Activated CD8-positive, alpha-beta memory T cell treated with anti-CD3 and anti-CD28 coated beads, Interleukin-2, amount 10 ng/mL, durations not matched to agents 7 days and 5 days (primary cell): Measurements from ENCODE around the gene MCTP1. TPM values are rescaled to one million over a fixed set of nuclear protein-coding genes. Genes with fewer than 3 reads are reported as not detected.

Experiments
- ATAC-seq: fragments of 150-1000 bp; cut with Tn5 transposase; one replicate; pipeline ENCODE4 v1.10.0; 2021; ENCODE audit warnings: moderate library complexity
- CTCF ChIA-PET: fragments of 350-600 bp; sonication (Branson Sonifier 250); formaldehyde crosslinking; loops from one replicate; lab custom pipeline; 2021; ENCODE audit warnings: antibody characterized with exemption; lab: Charles Lee
- DNase-seq: peaks from one replicate; pipeline ENCODE4 v3.0.0-alpha.2; 2020
- H3K27ac Mint-ChIP-seq: one replicate; pipeline ENCODE4 v1.8.0; 2021; ENCODE audit warnings: mild to moderate bottlenecking, mixed read lengths
- H3K27me3 Mint-ChIP-seq: one replicate; pipeline ENCODE4 v1.8.0; 2021; ENCODE audit warnings: mixed read lengths
- H3K36me3 Mint-ChIP-seq: one replicate; pipeline ENCODE4 v1.8.0; 2021; ENCODE audit warnings: mild to moderate bottlenecking, mixed read lengths
- H3K4me1 Mint-ChIP-seq: one replicate; pipeline ENCODE4 v1.8.0; 2021; ENCODE audit warnings: mixed read lengths
- H3K4me3 Mint-ChIP-seq: one replicate; pipeline ENCODE4 v1.8.0; 2021; ENCODE audit warnings: mild to moderate bottlenecking, moderate library complexity, mixed read lengths
- H3K9me3 Mint-ChIP-seq: one replicate; pipeline ENCODE4 v1.8.0; 2022; ENCODE audit warnings: low read depth, mixed read lengths
- total RNA-seq, 2 experiments: library from RNA; stranded (reverse); gene quantifications; one replicate each; pipeline ENCODE4 v1.2.3, GENCODE V29; 2021

MCTP1 gene
- total RNA-seq, 2 experiments from 2014 or later = not detected

DNA sequence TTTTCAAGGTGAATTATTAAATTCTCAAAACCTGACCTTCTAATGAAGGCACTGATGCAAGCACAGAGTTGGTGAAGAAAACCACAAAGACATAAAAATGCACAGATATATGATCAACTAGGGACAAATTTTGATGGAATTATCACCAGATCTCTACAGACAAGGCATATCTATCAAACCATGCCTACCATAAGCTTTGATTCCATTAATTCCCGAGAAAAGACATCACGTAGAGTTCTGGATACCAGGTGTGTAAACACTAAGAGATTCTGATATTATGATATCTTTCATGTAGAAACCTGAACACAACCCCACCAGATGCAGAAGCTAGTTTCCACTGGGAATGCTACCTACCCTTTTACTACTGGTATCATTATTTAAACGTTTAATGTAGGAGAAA is 525.9 kb downstream of the MCTP1 start:
- CTCF ChIA-PET = interaction anchor here (0.7 to 1.2 kb wide), 2 partner anchors 15 to 21 kb away, joined by 3 to 5 read pairs; no protein-coding TSS in a partner anchor

DNA sequence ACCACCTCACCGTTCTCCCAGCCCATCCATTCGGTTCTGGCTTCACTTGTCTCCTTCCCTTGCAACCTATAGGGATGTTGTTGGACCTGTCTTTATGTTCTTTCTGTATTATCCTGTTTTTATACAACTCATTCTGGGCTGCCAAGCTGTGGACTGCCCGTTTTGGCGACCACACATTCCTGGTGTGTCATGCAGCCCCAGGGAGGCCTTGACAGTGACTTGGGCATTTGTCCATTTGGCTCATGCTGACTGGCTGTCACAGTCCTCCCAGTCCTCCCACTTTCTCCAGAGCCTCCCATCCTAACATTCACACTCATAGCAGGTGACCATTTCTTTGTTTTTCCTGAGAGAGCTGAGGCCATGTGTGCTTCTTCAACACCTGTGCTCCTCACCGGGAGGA is 530.1 kb downstream of the MCTP1 start:
- Mint-ChIP-seq H3K9me3 (no peaks in the 10 kb centered on the region), H3K4me3 (no peak overlapping the region), H3K36me3 (no peaks in the 10 kb centered on the region), H3K27me3 (peaks cover 4% of the 10 kb centered on the region), H3K27ac (no peak overlapping the region), H3K4me1 (no peaks in the 10 kb centered on the region)
- CTCF ChIA-PET = interaction anchor here (2.7 kb wide), 1 partner anchor 17 kb away, joined by 9 read pairs; no protein-coding TSS in a partner anchor
- DNase-seq (no peak), ATAC-seq (no peak)

More for the DNA sequence above, 525.9 kb downstream of the MCTP1 start:
- no peaks in the 10 kb centered on the region for H3K9me3 Mint-ChIP-seq
- DNase-seq = no peak
- no peak overlapping the region for H3K4me3 Mint-ChIP-seq
- peaks cover 10% of the 10 kb centered on the region for H3K27me3 Mint-ChIP-seq
- H3K36me3 Mint-ChIP-seq = no peaks in the 10 kb centered on the region
- no peaks in the 10 kb centered on the region for H3K4me1 Mint-ChIP-seq
- ATAC-seq = no peak
- H3K27ac Mint-ChIP-seq = no peak overlapping the region

DNA sequence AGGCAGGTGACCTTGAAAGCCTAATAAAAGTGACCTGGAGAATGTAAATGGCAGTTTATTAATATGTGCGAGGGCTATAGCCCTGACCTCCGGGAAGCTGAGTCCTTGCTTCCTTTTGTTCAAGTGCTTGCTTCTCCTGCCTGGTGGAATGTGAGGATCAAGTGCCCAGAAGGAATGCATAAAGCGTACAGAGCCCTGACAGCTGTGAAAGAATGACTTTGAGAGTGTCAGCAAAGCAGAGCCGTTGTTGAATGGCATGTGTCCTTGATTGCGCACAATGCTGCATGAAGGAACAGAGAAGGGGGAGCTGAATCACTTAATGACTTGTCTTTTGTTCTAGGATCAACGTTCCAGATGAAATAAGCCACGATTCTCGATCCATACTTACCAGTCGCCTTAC is 533.4 kb downstream of the MCTP1 start:
- Mint-ChIP-seq H3K4me3 (no peak overlapping the region), H3K27me3 (no peaks in the 10 kb centered on the region), H3K36me3 (no peaks in the 10 kb centered on the region), H3K9me3 (no peaks in the 10 kb centered on the region), H3K27ac (no peak overlapping the region), H3K4me1 (no peaks in the 10 kb centered on the region)
- CTCF ChIA-PET = interaction anchor here (1.7 kb wide), 1 partner anchor 12 kb away, joined by 4 read pairs; no protein-coding TSS in a partner anchor
- no peak for ATAC-seq
- no peak for DNase-seq

DNA sequence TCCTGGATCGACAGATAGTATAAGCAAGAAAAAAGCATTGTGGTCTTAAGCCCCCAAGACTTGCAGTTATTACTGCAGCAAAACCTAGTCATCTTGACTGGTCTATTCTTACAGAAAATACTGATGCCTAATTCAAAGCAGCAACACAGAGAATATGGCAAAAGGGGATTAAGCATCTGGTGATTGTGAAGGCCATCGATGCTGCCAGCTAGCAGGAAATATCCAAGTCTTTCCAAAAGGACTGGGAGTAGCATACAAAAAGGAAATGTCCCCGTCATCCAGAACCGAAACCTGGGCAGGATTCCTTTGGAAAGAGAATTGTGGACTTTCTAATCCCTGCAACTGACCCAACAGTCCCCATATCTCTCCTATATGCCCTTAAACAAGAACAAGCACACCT is 534.2 kb downstream of the MCTP1 start:
- Mint-ChIP-seq H3K27me3 (no peaks in the 10 kb centered on the region), H3K4me3 (no peak overlapping the region), H3K27ac (no peak overlapping the region), H3K36me3 (no peaks in the 10 kb centered on the region), H3K9me3 (no peaks in the 10 kb centered on the region), H3K4me1 (no peaks in the 10 kb centered on the region)
- ATAC-seq (no peak), DNase-seq (no peak)
- CTCF ChIA-PET = interaction anchor here (1.6 to 1.7 kb wide), 2 partner anchors 11 to 13 kb away, joined by 4 to 5 read pairs; no protein-coding TSS in a partner anchor

DNA sequence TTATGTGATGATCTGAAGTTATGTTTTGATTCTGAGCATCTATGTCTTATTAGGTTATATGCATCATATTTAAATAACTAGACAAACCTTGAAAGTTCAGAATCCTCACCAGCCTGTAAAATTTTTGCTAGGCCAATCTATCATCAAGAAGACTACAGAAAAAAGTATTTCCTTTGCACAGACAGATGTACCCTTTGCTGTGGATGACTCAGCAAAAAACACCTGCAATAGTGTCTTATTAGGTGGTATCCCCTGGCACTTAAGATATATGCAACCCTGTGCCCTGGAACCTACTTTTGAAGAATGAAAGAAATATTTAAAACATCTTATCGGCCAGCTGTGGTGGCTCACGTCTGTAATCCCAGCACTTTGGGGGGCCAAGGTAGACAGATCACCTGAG is 535.9 kb downstream of the MCTP1 start:
- H3K4me3 Mint-ChIP-seq = no peak overlapping the region
- no peak for ATAC-seq
- CTCF ChIA-PET = interaction anchor here (1.6 kb wide), 1 partner anchor 11 kb away, joined by 5 read pairs; no protein-coding TSS in a partner anchor
- H3K27ac Mint-ChIP-seq = no peak overlapping the region
- no peaks in the 10 kb centered on the region for H3K27me3 Mint-ChIP-seq
- H3K4me1 Mint-ChIP-seq = no peaks in the 10 kb centered on the region
- no peaks in the 10 kb centered on the region for H3K36me3 Mint-ChIP-seq
- DNase-seq = no peak
- H3K9me3 Mint-ChIP-seq = no peaks in the 10 kb centered on the region

DNA sequence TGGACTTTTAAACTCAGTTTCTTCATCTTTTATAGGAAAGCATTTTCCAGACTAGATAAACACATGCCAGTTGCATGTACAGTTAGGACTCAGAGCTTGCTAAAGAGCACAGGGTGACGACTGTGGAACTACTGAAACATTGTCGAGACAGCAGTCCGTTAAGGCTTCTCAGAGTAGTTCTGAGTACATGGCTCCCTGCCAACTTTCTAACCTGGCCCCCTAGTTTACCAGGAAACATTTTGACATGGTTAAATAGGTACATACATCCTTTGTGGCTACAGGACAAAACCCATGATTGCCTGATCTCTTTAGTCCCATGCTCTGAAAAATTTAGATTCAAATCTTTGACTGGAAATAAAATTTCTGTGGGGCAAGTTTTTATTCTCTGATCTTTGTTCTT is 536.7 kb downstream of the MCTP1 start:
- no peak overlapping the region for H3K4me3 Mint-ChIP-seq
- DNase-seq (no peak), ATAC-seq (no peak)
- no peaks in the 10 kb centered on the region for H3K36me3 Mint-ChIP-seq
- H3K4me1 Mint-ChIP-seq = no peaks in the 10 kb centered on the region
- no peaks in the 10 kb centered on the region for H3K9me3 Mint-ChIP-seq
- H3K27ac Mint-ChIP-seq = no peak overlapping the region
- CTCF ChIA-PET = interaction anchor here (1.8 kb wide), 1 partner anchor 11 kb away, joined by 9 read pairs; no protein-coding TSS in a partner anchor
- H3K27me3 Mint-ChIP-seq = no peaks in the 10 kb centered on the region

DNA sequence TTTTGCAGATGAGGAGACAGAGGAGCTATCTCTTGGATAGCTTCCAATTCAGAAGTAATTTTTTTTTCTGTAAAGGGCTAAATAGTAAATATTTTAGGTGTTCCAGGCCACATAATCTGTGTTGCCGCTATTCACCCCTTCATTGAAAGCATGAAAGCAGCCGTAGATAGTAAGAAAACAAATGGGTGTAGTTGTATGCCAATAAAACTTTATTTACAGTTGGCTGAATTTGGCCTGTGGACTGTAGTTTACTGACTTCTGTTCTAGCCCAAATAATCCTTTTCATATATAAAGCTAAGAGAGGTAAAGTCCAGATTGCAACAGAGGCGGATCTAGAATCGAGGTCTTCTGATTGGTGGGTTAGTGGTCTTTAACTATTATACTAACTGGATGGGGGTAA is 537.5 kb downstream of the MCTP1 start:
- no peaks in the 10 kb centered on the region for H3K36me3 Mint-ChIP-seq
- H3K4me3 Mint-ChIP-seq = no peak overlapping the region
- H3K27ac Mint-ChIP-seq = no peak overlapping the region
- H3K9me3 Mint-ChIP-seq = no peaks in the 10 kb centered on the region
- no peak for DNase-seq
- H3K27me3 Mint-ChIP-seq = no peaks in the 10 kb centered on the region
- no peaks in the 10 kb centered on the region for H3K4me1 Mint-ChIP-seq
- ATAC-seq = no peak
- CTCF ChIA-PET = interaction anchor here (1.8 kb wide), 1 partner anchor 10 kb away, joined by 9 read pairs; no protein-coding TSS in a partner anchor

DNA sequence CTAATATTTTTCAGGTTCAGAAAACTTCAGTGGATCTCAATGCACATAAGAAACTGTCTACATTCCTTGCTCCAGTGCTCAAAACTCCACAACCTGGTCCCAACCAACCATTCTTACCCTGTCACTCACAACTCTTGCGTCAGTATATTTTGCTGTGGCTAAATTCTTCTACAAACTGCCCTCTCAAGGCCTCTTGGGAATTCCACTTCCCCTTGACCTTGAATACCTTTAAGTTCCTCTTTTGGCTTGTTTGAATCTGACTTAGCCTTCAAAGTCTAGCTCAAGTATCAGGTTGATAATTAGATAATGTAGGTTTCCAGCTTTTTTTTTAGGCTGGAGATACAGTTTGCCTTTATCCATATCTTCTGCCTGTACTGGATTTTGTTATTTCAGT is 538.2 kb downstream of the MCTP1 start:
- DNase-seq (no peak), ATAC-seq (no peak)
- Mint-ChIP-seq H3K4me1 (no peaks in the 10 kb centered on the region), H3K36me3 (no peaks in the 10 kb centered on the region), H3K27ac (no peak overlapping the region), H3K4me3 (no peak overlapping the region), H3K27me3 (peaks cover 3% of the 10 kb centered on the region), H3K9me3 (no peaks in the 10 kb centered on the region)
- CTCF ChIA-PET = interaction anchor here (1.8 kb wide), 1 partner anchor 9 kb away, joined by 9 read pairs; no protein-coding TSS in a partner anchor

DNA sequence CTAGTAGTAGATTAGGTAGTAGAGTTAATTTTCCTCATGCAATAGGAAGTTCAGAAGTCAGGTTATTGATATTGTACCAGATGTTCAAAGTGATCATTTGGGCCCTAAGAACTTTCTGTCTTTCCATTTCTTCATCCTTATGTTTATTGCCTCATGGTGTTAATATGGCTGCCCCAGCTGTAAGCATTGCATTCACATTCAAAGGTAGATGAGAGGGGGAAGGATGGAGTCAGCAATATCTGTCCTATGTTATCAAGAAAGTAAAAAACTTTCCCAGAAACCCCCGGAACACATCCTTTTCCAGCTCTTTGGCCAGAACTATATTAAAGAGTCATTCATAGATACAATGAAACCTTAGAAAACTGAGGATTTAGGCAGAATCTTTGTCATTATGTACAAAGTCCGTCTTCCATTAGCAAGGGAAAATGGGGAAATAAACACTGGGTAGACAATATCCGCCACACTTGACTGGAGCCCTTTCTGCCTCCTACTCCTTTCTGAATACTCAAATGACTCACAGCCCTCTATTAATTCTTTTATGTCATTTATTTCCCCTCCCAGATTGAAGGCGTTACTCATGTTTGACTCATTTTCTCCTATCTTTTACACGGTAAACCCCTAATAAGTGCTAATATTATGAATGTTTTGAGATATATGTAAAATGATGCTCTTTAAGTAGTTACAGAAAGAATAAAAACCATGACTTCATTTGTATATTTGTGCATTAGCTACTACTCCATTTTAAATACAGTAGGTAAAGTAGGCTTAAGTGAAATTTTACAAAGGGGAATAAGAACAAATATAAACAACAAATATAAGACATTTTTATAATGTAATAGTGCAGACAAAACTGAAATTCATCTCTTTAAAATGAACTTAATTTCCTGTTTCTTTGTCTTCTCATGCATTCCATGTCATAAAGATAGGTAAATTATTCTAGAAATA is 538.8 kb downstream of the MCTP1 start:
- CTCF ChIA-PET = interaction anchor here (1.8 kb wide), 1 partner anchor 8 kb away, joined by 9 read pairs; no protein-coding TSS in a partner anchor
- DNase-seq (no peak), ATAC-seq (no peak)
- Mint-ChIP-seq H3K9me3 (no peaks in the 10 kb centered on the region), H3K4me1 (no peaks in the 10 kb centered on the region), H3K36me3 (no peaks in the 10 kb centered on the region), H3K4me3 (no peak overlapping the region), H3K27me3 (peaks cover 3% of the 10 kb centered on the region), H3K27ac (no peak overlapping the region)

DNA sequence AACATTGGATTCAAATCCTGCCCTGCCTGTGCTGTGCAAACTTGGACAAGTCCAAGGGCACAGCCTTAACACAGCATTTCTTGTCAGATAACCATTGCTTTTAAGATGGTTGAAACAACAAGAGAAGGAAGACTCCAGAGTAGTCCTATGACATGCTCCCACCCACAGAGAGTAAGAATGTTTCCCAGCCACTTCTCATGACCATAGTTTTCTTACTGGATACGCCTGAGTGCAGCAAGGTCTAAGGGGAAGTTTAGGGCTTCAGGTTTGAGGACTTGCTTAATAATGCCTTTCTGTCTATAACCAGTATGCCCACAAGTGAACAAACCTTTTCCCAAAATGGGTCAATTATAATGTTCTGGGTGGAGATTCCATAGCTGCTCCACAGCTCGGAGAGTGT is 540.0 kb downstream of the MCTP1 start:
- no peak for ATAC-seq
- H3K4me1 Mint-ChIP-seq = no peaks in the 10 kb centered on the region
- no peak for DNase-seq
- H3K4me3 Mint-ChIP-seq = no peak overlapping the region
- no peaks in the 10 kb centered on the region for H3K9me3 Mint-ChIP-seq
- no peaks in the 10 kb centered on the region for H3K36me3 Mint-ChIP-seq
- no peak overlapping the region for H3K27ac Mint-ChIP-seq
- H3K27me3 Mint-ChIP-seq = peaks cover 8% of the 10 kb centered on the region
- CTCF ChIA-PET = interaction anchor here (1.0 to 1.3 kb wide), 2 partner anchors 14 to 27 kb away, joined by 3 read pairs; no protein-coding TSS in a partner anchor

DNA sequence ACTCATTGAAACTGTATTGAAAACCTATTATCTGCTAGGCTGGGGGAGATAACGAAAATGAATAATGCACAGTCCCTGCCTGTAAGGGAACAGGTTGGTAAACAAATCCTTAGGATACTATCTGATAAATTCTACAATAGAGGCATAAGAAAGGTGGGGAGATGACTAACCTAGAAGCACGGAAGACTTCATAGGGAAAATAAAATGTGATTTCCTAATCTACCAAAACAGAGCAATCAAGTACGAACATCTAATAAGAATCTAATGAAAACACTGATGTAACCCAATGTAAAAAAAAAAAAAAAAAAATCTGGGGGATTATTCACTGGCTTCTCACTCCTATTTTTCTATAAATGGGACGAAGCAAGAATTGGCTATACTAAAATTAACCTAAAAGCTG is 542.0 kb downstream of the MCTP1 start:
- no peak overlapping the region for H3K4me3 Mint-ChIP-seq
- peaks cover 8% of the 10 kb centered on the region for H3K27me3 Mint-ChIP-seq
- H3K36me3 Mint-ChIP-seq = no peaks in the 10 kb centered on the region
- no peaks in the 10 kb centered on the region for H3K9me3 Mint-ChIP-seq
- ATAC-seq (no peak), DNase-seq (no peak)
- no peaks in the 10 kb centered on the region for H3K4me1 Mint-ChIP-seq
- no peak overlapping the region for H3K27ac Mint-ChIP-seq
- CTCF ChIA-PET = no interaction called here

DNA sequence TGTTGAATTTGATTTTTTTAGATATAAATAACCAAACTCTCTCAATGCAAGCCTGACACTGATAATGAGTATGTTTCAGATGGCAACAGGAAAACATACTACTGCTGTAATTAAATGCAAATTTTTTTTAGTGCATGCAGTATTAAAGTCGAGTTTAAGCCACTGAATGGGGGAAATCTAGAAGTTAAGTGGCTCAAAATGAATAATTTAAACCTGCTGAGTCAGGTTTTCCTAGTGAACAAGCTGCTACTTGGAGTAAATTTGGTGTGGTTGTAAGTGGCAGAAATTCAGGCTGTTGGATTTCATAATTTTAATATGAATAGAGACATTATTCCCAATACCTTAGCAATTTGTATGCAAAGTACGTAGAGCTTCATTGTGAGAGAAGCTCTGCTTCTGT is 544.6 kb downstream of the MCTP1 start:
- Mint-ChIP-seq H3K4me1 (no peaks in the 10 kb centered on the region), H3K27me3 (peaks cover 8% of the 10 kb centered on the region), H3K27ac (no peak overlapping the region), H3K9me3 (no peaks in the 10 kb centered on the region), H3K36me3 (no peaks in the 10 kb centered on the region), H3K4me3 (no peak overlapping the region)
- CTCF ChIA-PET = interaction anchor here (0.6 kb wide), 1 partner anchor 9 kb away, joined by 3 read pairs; no protein-coding TSS in a partner anchor
- ATAC-seq (no peak), DNase-seq (no peak)

DNA sequence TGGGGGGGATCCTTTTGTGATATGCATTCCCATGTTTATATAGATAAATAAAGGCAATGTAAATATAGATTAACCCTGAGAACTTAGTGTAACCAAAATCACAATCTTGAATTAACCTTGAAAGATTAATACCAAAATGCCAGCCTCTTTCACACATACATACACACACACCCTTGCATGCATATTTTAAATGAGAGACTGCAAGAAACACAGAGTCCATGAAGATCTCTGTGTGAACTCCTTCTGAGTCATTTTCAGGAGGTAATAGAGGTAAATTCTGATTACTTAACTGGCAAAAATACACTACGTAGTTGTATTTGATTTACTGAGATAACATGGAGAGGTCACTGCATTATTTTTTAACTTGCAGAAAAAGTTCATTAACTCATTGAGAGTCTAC is 548.4 kb downstream of the MCTP1 start:
- no peak overlapping the region for H3K4me3 Mint-ChIP-seq
- peaks cover 5% of the 10 kb centered on the region for H3K27me3 Mint-ChIP-seq
- CTCF ChIA-PET = interaction anchor here (0.6 to 2.8 kb wide), 5 partner anchors 11 to 323 kb away, joined by 3 to 41 read pairs (median 9); no protein-coding TSS in a partner anchor
- H3K27ac Mint-ChIP-seq = no peak overlapping the region
- no peaks in the 10 kb centered on the region for H3K36me3 Mint-ChIP-seq
- H3K9me3 Mint-ChIP-seq = no peaks in the 10 kb centered on the region
- ATAC-seq (no peak), DNase-seq (no peak)
- no peaks in the 10 kb centered on the region for H3K4me1 Mint-ChIP-seq
